ENCODE measurements around the gene AP3S1. TPM values are rescaled to one million over a fixed set of nuclear protein-coding genes. Genes with fewer than 3 reads are reported as not detected.

The AP3S1 gene
- total RNA-seq, 2 donors from 2014 or later = 47.8 to 87.9 TPM

DNA sequence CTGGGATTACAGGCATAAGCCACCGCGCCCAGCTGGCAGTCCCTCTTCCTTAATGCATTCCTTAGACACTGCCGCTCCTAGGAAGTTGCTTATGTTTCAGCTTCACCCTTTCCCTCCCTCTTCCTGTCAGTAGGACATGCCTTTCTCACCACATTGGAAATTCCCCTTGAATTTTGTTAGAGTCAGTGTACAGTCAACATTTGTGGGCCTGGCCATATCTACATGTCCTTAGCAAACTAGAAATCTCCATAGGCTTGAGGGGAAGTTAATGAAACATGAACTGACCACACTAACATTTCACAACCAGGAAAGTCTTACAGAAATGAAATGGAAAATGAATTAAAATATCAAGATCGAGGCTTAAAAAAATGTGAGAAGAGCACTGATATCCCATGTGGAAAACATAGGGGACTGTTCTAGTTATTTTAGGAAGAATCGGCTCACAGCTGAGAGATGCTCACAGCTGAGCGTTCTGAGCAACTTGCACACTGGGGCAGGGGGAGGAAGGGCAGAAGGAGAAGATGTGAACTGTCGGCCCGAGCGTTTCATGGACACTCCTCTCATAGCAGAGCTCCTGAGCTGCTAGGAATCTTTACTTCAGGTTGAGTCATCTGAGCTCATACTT, 99.4 kb downstream of the AP3S1 start:
- H3K4me3 ChIP-seq = no peak overlapping the region
- DNase-seq = no peak
- H3K36me3 ChIP-seq (replicated peaks in 1 of 2; ENCODE audit: insufficient read depth in 1 of 2, low read depth in 2 of 2) = no peaks in the 10 kb centered on the region
- WGBS, 2 donors = 84 to 90% methylated on average over 9 of the region's 9 CpGs
- no peaks in the 10 kb centered on the region for H3K27me3 ChIP-seq
- H3K9me3 ChIP-seq = no peaks in the 10 kb centered on the region
- intact Hi-C loops (cut with DNase I) = no loop called here
- peaks cover 6% of the 10 kb centered on the region for H3K4me1 ChIP-seq
- no peak overlapping the region for H3K27ac ChIP-seq
- TF ChIP-seq, protein P1, sequence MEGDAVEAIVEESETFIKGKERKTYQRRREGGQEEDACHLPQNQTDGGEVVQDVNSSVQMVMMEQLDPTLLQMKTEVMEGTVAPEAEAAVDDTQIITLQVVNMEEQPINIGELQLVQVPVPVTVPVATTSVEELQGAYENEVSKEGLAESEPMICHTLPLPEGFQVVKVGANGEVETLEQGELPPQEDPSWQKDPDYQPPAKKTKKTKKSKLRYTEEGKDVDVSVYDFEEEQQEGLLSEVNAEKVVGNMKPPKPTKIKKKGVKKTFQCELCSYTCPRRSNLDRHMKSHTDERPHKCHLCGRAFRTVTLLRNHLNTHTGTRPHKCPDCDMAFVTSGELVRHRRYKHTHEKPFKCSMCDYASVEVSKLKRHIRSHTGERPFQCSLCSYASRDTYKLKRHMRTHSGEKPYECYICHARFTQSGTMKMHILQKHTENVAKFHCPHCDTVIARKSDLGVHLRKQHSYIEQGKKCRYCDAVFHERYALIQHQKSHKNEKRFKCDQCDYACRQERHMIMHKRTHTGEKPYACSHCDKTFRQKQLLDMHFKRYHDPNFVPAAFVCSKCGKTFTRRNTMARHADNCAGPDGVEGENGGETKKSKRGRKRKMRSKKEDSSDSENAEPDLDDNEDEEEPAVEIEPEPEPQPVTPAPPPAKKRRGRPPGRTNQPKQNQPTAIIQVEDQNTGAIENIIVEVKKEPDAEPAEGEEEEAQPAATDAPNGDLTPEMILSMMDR (IDR thresholded peaks at IDR 0.05) = no peak
- TF ChIP-seq POLR2A (IDR thresholded peaks at IDR 0.05) = no peak
- no peak for ATAC-seq

DNA sequence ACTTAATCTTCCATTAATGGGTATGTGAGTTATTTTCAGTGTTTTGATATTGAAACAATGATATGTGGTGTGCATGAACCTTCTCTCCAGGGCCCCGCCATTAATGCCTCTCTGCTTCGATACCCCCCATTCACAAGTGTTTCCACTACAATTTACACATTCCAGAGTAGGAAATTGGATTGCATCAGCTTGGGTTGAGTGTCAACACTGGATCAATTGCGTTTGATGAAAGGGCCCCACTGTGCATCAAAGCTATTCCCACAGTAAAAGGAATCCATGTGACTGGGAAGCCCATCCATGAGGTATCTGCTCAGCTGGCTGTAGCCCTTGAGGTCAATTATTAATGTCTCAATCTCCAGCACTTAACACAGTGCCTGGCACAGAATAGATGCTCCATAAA, 102.8 kb downstream of the AP3S1 start:
- TF ChIP-seq POLR2A (IDR thresholded peaks at IDR 0.05) = no peak
- TF ChIP-seq, protein P1 (IDR thresholded peaks at IDR 0.05) = no peak
- Histone ChIP-seq H3K27ac (no peak overlapping the region), H3K36me3 (replicated peaks in 1 of 2; ENCODE audit: insufficient read depth in 1 of 2, low read depth in 2 of 2) (no peaks in the 10 kb centered on the region), H3K9me3 (no peaks in the 10 kb centered on the region), H3K4me3 (no peak overlapping the region), H3K4me1 (no peaks in the 10 kb centered on the region), H3K27me3 (no peaks in the 10 kb centered on the region)
- DNase-seq = no peak
- intact Hi-C loops (cut with DNase I) = no loop called here
- 71 to 78% methylated on average over 3 of the region's 3 CpGs for WGBS, 2 donors
- ATAC-seq = no peak

DNA sequence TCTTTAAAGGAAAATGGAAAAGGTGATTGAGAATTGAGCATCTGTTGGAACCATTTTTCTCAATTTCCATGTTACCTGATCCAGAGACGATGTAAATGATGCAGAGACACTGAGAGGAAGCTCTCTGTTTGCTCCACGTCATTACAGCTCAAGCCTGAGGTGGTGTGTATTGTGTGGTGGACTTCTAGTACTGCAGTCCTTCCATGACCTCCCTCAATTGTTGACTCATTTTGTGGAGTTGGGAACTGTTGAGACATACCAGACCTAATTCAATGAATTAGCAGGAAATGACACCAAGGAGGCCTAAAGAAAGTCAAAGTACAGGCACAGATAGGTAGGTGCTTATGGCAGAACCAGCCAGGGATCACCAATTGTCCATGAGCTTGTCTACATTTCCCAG, 104.9 kb downstream of the AP3S1 start:
- H3K36me3 ChIP-seq (replicated peaks in 1 of 2; ENCODE audit: insufficient read depth in 1 of 2, low read depth in 2 of 2) = no peaks in the 10 kb centered on the region
- H3K27ac ChIP-seq = no peak overlapping the region
- ATAC-seq (no peak), DNase-seq (no peak)
- intact Hi-C loops (cut with DNase I) = no loop called here
- H3K27me3 ChIP-seq = no peaks in the 10 kb centered on the region
- H3K4me3 ChIP-seq = no peak overlapping the region
- 59 to 68% methylated on average over 2 of the region's 2 CpGs for WGBS, 2 donors
- no peak for TF ChIP-seq POLR2A (IDR thresholded peaks at IDR 0.05)
- TF ChIP-seq, protein P1 (IDR thresholded peaks at IDR 0.05) = no peak
- H3K4me1 ChIP-seq = no peaks in the 10 kb centered on the region
- H3K9me3 ChIP-seq = no peaks in the 10 kb centered on the region

DNA sequence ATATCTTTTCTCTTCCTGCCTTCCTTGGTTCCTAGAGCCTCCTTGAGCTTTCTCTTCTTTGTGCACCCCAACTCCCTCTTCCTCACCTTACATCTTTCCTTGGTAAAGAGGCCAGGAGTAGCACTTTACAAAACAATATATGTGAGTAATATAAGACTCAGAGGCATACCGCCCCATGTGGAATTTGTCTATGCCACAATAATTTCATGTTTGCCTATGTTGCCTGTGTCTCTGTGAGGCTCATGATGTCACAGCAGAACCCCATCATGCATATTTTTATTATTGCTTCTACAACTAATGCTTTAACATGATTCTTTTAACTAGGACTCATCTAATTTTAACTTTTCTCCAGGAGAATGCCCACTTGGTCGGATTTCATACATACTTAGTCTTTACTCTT, 105.5 kb downstream of the AP3S1 start:
- ATAC-seq = no peak
- intact Hi-C loops (cut with DNase I) = no loop called here

More for the DNA sequence above, 105.5 kb downstream of the AP3S1 start:
- Histone ChIP-seq H3K27ac (no peak overlapping the region), H3K27me3 (no peaks in the 10 kb centered on the region), H3K4me3 (no peak overlapping the region), H3K36me3 (replicated peaks in 1 of 2; ENCODE audit: insufficient read depth in 1 of 2, low read depth in 2 of 2) (no peaks in the 10 kb centered on the region), H3K9me3 (no peaks in the 10 kb centered on the region), H3K4me1 (no peaks in the 10 kb centered on the region)
- DNase-seq = no peak
- no peak for TF ChIP-seq POLR2A (IDR thresholded peaks at IDR 0.05)
- TF ChIP-seq, protein P1 (IDR thresholded peaks at IDR 0.05) = no peak
- WGBS, 2 donors = 76 to 79% methylated on average over 2 of the region's 2 CpGs
